GM19193 (cell line): ENCODE data around the gene RXRA.

Source experiments
- POLR2A ChIP-seq: IDR thresholded peaks from 4 replicates; pipeline ENCODE4 v1.6.1; 2011; ENCODE audit not compliant: insufficient read depth, insufficient read length; ENCODE audit errors: extremely low read depth

Gene RXRA

DNA sequence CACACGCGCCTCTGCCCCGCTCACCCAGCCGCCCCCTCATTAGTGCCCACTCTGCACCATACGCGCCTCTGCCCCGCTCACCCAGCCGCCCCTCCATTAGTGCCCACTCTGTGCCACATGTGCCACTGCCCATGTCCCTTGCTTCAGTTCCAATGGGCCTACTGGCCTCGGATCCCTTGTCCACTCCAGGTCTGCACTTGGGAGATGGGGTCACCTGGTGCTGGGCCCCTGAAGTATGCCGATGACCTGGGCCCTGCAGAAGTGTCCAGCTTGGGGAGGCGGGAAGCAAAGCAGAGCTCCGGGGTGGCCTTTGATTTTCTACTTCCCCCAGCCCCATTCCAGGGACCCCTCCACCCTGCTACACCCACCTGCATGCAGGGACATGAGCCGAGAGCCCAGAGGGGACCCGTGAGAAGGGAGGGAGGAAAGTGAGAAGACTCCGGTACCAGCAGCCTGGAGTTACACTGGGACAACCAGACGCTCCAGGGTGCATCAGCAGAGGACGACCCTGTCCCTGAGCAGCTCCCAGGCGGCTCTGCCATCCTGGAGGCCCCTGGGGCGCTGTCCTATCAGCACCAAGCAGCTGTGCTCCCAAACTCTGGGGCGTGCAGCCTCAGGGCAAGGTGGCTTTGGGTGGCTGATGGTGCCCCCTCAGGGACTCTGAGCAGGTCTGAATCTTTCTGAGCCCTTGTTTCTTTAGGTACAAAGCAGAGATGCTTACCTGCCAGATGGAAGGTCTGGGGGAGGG lies 140.8 kb downstream of the RXRA start:
- TF ChIP-seq POLR2A, result no peak

DNA sequence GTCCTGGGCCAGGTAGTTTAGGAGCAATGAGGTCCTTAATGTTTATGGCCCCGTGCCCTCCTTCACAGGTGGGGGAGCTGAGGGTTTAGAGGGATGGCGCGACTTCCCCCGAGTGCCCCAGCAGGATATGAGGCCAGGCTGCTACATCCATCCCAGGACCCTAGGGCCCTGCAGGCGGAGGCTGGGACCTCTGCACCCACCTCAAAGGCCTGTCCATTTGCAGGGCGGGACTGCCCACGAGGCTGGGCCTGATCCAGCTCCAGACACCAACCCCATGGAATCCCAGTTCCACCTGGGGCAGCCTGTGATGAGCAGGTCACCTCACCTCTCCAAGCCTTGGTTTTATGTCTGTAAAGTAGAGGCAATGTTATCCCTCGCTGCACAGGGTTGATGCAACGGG lies 142.1 kb downstream of the RXRA start:
- TF ChIP-seq POLR2A, result no peak

- no peak for TF ChIP-seq POLR2A
Observed at GRCh38 chr9:134469041-134469875, 143.0 kb downstream of the RXRA start.

DNA sequence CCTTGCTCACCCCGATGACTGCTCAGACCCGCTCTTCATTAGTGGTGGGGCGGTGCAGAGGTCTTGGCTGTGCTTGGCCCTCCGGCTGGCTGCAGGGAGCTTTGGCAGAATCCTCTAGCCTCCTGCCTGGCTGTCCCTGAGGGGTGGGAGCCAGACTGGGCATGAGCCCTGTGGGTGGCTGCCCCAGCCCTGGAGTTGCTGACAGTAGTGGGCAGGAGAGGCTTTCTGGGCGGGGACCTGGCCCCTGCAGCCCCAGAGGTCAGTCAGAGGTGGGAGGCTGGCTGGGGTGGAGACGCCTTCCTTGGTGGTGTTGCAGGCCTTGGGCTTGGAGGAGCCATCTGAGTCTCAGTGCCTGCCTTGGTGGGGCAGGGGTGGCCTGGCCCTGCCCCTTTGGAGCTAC lies 146.0 kb downstream of the RXRA start:
- TF ChIP-seq POLR2A, result no peak

GRCh38 chr9:134473141-134474054 lies 147.1 kb downstream of the RXRA start:
- TF ChIP-seq POLR2A, result no peak

DNA sequence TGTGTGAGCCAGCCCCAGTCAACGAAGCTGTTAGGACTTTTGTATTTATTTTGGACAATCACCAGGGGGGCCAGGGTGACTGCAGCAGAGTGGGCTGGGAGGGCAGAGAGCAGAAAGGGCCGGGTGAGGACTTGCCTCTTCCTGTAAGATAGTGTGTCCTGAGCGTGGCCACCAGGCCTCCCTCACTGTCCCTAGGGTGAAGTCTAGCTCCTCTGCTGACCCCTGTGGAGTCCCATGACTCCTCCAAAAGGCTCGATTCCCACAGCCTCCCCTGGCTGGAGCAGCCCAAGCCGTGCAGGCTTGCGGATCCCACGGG lies 147.8 kb downstream of the RXRA start:
- TF ChIP-seq POLR2A, result no peak

DNA sequence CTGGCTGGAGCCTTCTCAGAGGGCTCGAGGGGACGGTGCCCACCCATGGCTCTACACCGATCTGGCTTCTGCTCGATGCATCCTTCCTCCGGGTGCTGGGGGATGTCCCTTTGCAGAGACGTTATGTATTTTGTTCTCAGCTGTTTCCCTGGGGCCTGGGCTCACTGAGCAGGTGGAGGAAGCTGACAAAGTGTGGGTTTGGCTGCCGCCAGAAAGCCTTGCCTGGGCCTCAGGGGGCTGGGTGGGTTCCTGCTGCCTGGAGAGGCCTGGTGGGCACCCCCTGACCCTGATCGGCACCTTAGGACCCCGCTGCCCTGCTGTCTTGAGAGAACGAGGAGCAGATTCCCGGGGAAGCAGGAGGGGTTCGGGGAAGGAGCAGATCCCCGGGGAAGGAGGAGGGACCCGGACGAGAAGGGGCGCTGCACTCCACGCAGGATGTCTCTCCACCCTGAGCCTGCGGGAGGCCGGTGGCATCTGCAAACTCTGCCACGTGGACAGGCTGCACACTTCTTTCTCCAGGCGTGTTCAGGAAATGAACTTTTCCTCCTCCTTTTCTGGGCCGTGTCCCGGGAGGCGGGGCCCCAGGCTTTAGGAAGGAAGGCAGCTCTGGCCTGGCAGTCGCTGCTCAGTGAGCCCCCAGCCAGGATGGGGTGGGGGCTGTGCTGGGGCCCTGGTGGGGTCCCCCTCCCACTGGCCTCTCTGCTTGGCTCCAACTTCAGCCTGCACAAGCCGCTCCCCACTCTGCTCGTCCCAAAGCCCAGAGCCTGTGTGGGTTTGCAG lies 148.9 kb downstream of the RXRA start:
- TF ChIP-seq POLR2A, result no peak

DNA sequence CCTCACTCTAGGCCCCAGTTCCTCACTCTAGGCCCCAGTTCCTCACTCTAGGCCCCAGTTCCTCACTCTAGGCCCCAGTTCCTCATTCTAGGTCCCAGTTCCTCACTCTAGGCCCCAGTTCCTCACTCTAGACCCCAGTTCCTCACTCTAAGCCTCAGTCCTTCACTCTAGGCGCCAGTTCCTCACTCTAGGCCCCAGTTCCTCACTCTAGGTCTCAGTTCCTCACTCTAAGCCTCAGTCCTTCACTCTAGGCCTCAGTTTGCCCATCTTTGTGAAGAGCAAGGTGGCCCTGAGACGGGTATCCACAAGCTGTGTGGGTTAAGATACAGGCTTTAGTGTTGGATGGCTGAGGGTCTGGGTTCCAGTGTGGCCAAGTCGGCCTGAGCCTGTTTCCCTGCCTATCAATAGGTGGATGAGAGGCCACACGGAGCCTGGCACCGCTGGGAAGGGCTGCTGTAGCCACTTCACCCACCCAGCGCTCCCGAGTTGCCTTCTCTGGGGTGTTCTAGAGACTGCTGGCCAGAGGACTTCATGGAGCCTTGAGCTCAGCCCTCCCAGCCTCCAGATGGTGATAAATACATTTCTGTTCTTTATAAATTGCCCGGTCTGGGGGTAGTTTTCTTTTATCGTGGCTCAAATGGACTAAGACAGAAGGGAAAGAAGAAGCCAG lies 150.2 kb downstream of the RXRA start:
- no peak for TF ChIP-seq POLR2A

- TF ChIP-seq POLR2A, result no peak
Observed at GRCh38 chr9:134476942-134477335, 150.7 kb downstream of the RXRA start.

DNA sequence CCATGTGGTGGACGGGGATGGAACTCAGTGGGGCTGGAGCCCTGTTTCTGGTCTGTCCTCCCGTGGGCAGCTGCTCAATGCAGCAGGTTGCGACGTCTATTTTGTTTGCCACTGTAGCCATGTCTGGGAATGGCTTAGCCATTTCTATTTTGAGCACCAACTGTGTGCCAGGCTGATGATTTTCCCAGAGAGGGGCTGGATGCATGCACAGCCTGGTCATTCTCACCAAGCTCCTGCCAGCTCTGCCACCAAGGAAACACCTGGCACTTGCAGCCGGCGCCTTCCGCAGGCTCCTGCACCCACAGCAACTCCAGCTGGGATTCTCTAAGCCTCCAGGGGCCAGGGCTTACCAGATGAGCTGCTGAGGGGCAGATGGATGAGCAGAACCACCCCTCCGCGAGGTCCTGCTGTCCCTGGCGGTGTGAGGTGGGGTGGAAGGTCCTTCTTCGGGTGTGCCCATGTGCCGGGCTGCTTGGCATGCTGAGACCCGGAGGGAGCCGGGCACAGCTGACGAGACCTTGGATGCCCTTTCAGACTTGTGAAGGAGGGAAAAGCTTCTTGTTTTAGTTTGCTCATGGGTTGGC lies 151.2 kb downstream of the RXRA start:
- no peak for TF ChIP-seq POLR2A

GRCh38 chr9:134477927-134478326 lies 151.7 kb downstream of the RXRA start:
- no peak for TF ChIP-seq POLR2A

DNA sequence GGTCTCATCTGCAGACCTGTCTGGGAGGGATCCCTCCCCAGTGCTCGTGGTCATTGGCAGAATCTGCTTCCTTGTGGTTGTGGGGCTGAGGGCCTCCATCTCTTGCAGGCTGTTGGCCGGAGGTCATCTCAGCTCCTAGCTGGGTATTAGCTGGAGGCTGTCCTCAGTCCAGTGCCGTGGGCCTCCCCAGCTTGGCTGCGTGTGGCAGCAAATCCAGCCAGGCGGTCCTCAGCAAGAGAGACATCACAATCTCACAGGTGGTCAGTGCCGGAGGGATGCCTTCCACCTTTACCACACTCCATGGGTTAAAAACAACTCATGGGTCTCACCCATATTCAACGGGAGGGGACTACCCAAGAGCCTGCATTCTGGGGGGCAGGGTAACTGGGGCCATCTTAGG lies 155.5 kb downstream of the RXRA start:
- no peak for TF ChIP-seq POLR2A

- no peak for TF ChIP-seq POLR2A
Observed at GRCh38 chr9:134482226-134482625, 156.0 kb downstream of the RXRA start.
